NCI-H460 (cell line): ENCODE data around the gene RAI1. TPM values are rescaled to one million over a fixed set of nuclear protein-coding genes. Genes with fewer than 3 reads are reported as not detected.

Source experiments
- DNase-seq: peaks from one replicate; pipeline ENCODE4 v3.0.0-alpha.2; 2016; ENCODE audit warnings: low read depth; ENCODE audit errors: extremely low read depth
- total RNA-seq: library from RNA; depleted of rRNA; stranded (reverse); fragments of >200 nt; shearing (Covaris generic); gene quantifications from 2 replicates; pipeline ENCODE4 v1.2.3, GENCODE V29; 2014

The RAI1 gene
- total RNA-seq, 1 experiment from 2014 or later, result 7.3 TPM

GRCh38 chr17:17778308-17779014 is 97.2 kb downstream of the RAI1 start:
- DNase-seq, result no peak

GRCh38 chr17:17779015-17779611 is 97.9 kb downstream of the RAI1 start:
- DNase-seq, result no peak

- DNase-seq, result no peak
These were observed 99.8 kb downstream of the RAI1 start for GRCh38 chr17:17780922-17781590.

DNA sequence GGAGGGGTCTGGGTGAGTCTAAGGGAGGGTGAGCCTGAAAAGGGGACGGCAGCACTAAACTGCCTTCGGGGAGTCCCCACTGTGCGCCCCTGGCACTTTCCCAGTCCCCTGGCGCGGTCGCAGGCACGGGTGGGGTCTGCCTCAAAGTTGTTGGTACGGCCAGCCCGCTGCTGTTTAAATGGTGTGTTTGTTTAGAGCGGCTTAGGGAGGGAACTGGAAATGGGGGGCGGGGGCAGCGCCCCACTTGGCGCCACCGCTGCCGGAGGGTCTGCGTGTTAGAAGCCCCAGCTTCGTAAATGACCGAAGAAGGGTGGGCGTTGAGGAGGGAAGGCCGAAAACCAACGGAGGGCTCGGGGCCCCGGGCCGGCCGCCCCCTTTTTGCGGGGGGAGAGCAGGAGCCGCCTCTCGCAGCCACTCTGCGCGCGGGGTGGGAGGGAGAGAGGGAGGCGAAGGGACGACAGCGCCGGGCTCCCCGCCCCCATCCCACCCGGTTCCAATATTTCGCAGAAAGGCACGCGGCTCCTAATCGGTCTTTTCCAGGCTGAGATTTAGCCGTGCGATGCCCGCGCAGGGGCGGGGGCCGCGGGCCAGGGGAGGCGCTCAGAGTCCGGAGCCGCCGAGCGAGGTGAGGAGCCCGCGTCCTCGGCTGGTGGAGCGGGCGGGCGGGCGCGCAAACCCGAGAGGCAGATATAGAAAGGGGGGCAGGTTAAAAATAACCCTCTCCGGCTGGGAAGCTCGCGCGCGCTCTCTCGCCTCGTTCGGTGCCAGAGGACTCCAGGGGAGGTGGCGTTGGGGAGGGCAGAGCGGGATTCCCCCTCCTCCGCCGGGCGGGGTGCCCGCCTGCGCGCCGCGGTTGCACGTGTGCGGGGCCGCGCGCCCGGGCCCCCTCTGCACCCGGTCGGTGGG is 100.6 kb downstream of the RAI1 start:
- no peak for DNase-seq

DNA sequence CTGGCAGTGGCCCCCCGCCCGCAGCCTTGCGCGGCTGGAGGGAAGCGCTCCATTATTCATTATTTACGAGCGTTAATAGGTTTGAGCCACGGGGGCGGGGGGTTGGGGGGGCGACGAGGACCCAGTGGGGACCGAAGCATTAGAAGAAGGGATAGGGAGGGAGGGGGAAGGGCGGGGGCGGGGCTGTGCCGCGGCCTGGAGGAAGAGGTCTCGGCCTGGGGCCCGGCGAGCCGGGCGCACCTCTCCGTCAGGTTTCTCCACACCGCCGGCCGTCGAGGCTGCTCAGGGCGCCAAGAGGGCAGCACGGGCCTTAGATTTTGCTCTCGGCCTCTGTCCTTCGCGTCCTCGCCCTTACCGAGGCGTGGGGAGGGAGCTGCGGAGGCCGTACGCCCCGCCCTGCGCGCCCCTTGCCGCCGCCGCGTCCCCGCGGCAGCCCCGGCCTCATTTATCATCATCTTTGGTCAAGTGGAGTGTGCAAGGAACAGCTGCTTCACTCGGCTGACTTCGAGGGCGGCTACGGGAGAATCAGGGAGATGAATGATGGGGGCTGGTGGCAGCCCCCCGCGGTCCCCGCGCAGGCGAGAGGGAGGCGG is 101.4 kb downstream of the RAI1 start:
- no peak for DNase-seq

- DNase-seq, result no peak
These were observed 102.0 kb downstream of the RAI1 start for GRCh38 chr17:17783116-17783824.

GRCh38 chr17:17783825-17784656 is 102.8 kb downstream of the RAI1 start:
- DNase-seq, result no peak

GRCh38 chr17:17784657-17785267 is 103.5 kb downstream of the RAI1 start:
- no peak for DNase-seq

DNA sequence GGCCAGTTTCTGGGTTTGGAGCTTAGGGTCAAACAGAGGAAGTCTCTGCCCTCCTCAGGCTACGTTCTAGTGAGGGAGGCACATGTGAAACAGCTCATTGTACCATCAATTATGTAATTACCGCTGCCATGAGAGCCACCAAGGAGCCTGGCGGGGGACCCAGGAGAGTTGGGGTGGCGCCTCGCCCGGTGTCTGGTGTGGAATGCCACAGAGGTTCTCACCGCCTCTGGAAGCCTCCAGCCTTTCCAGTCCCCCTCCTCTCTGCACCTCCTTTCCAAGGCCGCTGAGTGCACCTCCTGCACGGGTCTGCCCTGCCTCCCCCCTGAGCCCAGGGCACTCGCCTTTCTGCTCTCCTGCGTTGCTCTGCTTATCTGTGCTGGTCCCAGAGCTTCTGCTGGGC is 104.1 kb downstream of the RAI1 start:
- DNase-seq, result no peak

- DNase-seq, result no peak
These were observed 105.7 kb downstream of the RAI1 start for GRCh38 chr17:17786998-17787397.

DNA sequence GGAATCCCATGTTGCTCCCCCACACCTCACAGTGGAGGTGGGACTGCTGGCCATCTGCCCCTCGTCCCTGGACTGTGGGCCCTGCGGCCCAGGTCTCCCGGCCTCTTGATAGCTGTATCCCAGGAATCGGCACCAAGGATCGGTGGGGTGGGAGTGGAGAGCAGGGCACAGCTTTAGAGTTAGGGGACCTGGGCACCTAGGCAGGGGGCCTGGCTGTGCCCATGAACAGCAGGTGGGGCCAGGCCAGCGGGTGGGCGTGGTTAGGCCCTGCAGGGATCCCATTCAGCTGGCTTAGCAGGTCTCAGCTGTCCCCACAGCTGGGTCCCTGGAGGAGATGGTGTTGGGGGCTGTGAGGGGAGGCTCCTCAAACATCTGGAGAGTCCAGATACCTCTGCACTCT is 106.3 kb downstream of the RAI1 start:
- no peak for DNase-seq

GRCh38 chr17:17788967-17789366 is 107.7 kb downstream of the RAI1 start:
- DNase-seq, result no peak

- no peak for DNase-seq
These were observed 108.2 kb downstream of the RAI1 start for GRCh38 chr17:17789410-17789809.

DNA sequence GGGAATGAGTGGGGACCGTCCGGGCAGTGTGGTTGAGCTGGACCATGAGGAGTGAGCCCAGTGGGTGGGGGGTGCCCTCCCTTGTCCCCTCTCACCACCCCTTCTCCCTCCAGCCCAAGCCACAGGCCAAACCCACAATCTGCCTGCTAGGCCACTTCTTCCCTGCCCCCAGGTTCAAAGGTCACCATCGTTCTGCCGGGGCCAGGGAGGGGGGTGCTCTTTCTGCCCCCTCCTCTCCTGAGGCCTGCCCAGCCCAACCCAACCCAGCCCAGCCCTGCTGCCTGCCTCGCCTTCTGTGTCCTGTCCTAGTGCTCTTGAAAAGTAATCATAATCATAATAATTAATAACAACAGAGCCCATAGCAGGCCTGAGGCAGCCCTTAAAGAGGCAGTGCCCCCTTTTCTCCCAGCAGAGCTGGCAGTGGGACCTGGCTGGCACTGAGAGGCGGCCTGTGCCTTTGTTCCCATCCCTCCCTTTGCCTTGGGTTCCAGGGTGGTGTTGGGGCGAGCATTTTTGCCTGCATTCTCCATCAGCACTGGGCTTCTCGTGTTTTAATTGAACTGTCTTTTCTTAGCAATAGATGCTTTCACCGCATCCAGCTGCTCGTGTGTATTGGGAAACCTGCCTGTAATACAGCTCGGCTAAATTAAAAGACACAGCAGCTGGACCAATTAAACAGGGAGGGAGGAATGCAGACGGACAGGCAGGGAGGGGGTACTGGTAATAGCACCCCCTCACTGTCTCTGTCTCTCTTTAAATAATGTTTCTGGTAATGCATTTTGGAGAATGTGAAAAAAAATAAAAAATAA is 108.8 kb downstream of the RAI1 start:
- DNase-seq, result no peak

- no peak for DNase-seq
These were observed 109.6 kb downstream of the RAI1 start for GRCh38 chr17:17790637-17791464.

DNA sequence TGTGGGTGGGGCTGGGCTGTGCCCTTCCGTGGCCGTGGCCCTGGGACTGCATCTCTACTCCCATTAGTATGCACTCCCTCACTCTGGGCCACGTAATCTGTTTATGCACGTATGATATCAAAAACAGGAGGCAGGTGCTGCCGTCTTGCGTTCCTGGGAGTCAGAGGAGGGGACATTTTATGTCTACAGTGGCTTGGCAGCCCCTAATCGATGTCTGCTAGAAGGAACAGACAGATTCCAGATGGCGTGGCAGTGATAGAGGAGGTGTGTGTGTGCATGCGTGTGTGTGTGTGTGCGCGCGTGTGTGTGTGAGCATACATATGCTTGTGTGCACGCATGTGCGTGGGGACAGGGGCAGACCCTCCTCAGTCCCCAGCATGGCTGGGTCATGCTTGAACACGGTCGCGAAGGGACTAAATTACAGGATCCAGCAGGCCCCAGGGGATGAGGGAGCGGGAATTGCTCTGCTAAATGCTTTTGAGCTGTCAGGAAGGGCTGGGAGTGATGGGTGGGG is 110.8 kb downstream of the RAI1 start:
- no peak for DNase-seq
